Measurements from ENCODE around the gene NDUFAF4.

DNA sequence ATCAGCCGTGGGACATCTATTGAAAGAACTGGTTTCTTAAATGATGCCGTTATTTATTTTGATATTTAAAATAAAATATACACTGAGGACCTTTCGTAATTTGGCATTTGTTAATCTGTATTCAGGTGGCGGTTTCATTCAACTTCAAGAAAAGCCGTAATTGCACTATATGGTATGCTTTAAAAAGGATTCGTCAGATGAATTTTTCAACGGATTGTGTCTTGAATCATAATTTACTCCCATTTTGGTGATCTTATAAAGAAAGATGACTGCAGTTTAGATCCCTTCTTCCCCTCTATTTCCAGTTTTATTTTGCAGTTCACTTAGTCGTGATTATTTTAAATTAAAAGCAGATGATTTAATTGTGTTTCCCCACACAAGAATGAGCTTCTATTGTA lies 27.6 kb upstream of the NDUFAF4 start:
- TF ChIP-seq ATF3 (IDR thresholded peaks at IDR 0.05; ENCODE audit: insufficient read depth, low read depth, low read length) (no peak), CTCF (IDR thresholded peaks at IDR 0.05; ENCODE audit: control extremely low read depth in 1 of 3, insufficient read depth in 1 of 3, low read depth in 1 of 3, low read length in 3 of 3) (no peak), POLR2A (IDR thresholded peaks at IDR 0.05; ENCODE audit: control extremely low read depth in 1 of 2, low read depth in 2 of 2, low read length in 2 of 2) (no peak), SIX5 (IDR thresholded peaks at IDR 0.05; ENCODE audit: low read depth, low read length) (no peak), TAF1 (IDR thresholded peaks at IDR 0.05; ENCODE audit: low read depth, low read length) (no peak), POLR2AphosphoS5 (IDR thresholded peaks at IDR 0.05; ENCODE audit: low read depth, low read length) (no peak), ASH2L (IDR thresholded peaks at IDR 0.05; ENCODE audit: low read length) (no peak), JUND (IDR thresholded peaks at IDR 0.05; ENCODE audit: low read length) (no peak), EP300 (IDR thresholded peaks at IDR 0.05; ENCODE audit: borderline replicate concordance in 1 of 2, low read depth in 2 of 2, low read length in 2 of 2) (no peak), HDAC6 (IDR thresholded peaks at IDR 0.05; ENCODE audit: low read depth, low read length) (no peak), SIN3A (conservative IDR thresholded peaks at IDR 0.05 in 1 of 2, IDR thresholded peaks at IDR 0.05 in 1 of 2; ENCODE audit: low read depth in 1 of 2, low read length in 2 of 2) (no peak), CREB1 (IDR thresholded peaks at IDR 0.05) (no peak), SP2 (IDR thresholded peaks at IDR 0.05; ENCODE audit: low read length) (no peak), EZH2 (IDR thresholded peaks at IDR 0.05; ENCODE audit: low read depth, low read length, severe bottlenecking) (no peak)

All from H1 (cell line).